ENCODE data around the gene HYAL3. TPM values are rescaled to one million over a fixed set of nuclear protein-coding genes. Genes with fewer than 3 reads are reported as not detected.

Gene HYAL3
- total RNA-seq, 1 experiment from 2014 or later, result 10.3 TPM

DNA sequence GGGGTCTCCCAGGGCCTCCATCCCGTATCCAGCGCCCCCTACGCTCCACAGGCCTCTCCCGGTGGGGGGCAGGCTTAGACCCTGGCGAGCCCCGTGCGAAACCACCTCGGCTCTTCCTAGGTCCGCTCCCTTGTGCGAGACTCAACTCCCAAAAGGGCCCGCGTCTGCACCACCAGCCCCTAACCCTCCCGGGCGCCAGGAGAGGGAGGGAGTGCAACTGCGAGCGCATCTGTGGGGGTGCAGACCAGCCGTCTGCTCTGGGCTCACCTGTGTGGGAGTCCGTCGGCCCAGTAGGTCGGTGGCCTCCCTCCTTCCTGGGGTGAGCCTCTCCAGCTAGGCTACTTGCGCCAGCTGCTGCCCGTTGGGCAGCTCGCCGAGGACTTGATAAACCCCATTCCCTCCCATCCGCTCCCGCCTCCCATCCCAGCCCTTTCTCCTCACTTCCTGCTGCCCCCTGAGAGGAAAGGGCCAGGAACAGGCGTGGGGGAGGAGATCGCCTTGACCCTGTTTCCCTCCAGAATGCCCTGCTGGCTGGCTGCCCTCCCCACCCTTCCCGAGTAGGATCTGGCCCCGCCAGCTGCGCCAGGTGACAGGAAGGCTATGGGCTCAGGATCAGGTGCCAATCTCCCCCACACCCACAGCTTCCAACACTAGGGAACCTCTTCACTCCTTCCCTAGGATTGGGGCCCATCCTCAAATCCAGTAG lies 23.3 kb upstream of the HYAL3 start, which contains the start of gene HYAL2:
Gene HYAL2, minus strand, starts transcription at position 360 of the 706 bp plus-strand sequence. CDS start 2,256 bp downstream, outside the sequence.
- TF ChIP-seq, protein P1, sequence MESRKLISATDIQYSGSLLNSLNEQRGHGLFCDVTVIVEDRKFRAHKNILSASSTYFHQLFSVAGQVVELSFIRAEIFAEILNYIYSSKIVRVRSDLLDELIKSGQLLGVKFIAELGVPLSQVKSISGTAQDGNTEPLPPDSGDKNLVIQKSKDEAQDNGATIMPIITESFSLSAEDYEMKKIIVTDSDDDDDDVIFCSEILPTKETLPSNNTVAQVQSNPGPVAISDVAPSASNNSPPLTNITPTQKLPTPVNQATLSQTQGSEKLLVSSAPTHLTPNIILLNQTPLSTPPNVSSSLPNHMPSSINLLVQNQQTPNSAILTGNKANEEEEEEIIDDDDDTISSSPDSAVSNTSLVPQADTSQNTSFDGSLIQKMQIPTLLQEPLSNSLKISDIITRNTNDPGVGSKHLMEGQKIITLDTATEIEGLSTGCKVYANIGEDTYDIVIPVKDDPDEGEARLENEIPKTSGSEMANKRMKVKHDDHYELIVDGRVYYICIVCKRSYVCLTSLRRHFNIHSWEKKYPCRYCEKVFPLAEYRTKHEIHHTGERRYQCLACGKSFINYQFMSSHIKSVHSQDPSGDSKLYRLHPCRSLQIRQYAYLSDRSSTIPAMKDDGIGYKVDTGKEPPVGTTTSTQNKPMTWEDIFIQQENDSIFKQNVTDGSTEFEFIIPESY (IDR thresholded peaks at IDR 0.05; ENCODE audit: extremely low read depth, insufficient replicate concordance, low read length), result no peak
- TF ChIP-seq POLR2A (IDR thresholded peaks at IDR 0.05; ENCODE audit: borderline replicate concordance, extremely low read depth, insufficient read depth, insufficient read length) (no peak), EZH2 (IDR thresholded peaks at IDR 0.05) (no peak), EGR1 (IDR thresholded peaks at IDR 0.05; ENCODE audit: low read depth) (no peak), POLR2AphosphoS5 (IDR thresholded peaks at IDR 0.05; ENCODE audit: low read depth, low read length) (no peak), SRF (IDR thresholded peaks at IDR 0.05; ENCODE audit: low read depth) (no peak), SP1 (IDR thresholded peaks at IDR 0.05; ENCODE audit: low read depth) (no peak), FOSL1 (IDR thresholded peaks at IDR 0.05; ENCODE audit: low read depth) (no peak), ZFX (IDR thresholded peaks at IDR 0.05) (no peak), ZNF274 (IDR thresholded peaks at IDR 0.05; ENCODE audit: low read depth, low read length) (no peak), CEBPB (IDR thresholded peaks at IDR 0.05; ENCODE audit: low read depth) (no peak), YY1 (IDR thresholded peaks at IDR 0.05; ENCODE audit: extremely low read depth, insufficient replicate concordance, low read depth, low read length) (no peak)
- TF ChIP-seq, protein P2, sequence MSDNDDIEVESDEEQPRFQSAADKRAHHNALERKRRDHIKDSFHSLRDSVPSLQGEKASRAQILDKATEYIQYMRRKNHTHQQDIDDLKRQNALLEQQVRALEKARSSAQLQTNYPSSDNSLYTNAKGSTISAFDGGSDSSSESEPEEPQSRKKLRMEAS (IDR thresholded peaks at IDR 0.05), result no peak
- TF ChIP-seq, protein P3, sequence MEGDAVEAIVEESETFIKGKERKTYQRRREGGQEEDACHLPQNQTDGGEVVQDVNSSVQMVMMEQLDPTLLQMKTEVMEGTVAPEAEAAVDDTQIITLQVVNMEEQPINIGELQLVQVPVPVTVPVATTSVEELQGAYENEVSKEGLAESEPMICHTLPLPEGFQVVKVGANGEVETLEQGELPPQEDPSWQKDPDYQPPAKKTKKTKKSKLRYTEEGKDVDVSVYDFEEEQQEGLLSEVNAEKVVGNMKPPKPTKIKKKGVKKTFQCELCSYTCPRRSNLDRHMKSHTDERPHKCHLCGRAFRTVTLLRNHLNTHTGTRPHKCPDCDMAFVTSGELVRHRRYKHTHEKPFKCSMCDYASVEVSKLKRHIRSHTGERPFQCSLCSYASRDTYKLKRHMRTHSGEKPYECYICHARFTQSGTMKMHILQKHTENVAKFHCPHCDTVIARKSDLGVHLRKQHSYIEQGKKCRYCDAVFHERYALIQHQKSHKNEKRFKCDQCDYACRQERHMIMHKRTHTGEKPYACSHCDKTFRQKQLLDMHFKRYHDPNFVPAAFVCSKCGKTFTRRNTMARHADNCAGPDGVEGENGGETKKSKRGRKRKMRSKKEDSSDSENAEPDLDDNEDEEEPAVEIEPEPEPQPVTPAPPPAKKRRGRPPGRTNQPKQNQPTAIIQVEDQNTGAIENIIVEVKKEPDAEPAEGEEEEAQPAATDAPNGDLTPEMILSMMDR (IDR thresholded peaks at IDR 0.05 in 2 of 3, conservative IDR thresholded peaks at IDR 0.05 in 1 of 3; ENCODE audit: borderline replicate concordance in 1 of 3, insufficient read depth in 1 of 3, low read depth in 2 of 3, low read length in 2 of 3), result no peak
- TF ChIP-seq, protein P4, sequence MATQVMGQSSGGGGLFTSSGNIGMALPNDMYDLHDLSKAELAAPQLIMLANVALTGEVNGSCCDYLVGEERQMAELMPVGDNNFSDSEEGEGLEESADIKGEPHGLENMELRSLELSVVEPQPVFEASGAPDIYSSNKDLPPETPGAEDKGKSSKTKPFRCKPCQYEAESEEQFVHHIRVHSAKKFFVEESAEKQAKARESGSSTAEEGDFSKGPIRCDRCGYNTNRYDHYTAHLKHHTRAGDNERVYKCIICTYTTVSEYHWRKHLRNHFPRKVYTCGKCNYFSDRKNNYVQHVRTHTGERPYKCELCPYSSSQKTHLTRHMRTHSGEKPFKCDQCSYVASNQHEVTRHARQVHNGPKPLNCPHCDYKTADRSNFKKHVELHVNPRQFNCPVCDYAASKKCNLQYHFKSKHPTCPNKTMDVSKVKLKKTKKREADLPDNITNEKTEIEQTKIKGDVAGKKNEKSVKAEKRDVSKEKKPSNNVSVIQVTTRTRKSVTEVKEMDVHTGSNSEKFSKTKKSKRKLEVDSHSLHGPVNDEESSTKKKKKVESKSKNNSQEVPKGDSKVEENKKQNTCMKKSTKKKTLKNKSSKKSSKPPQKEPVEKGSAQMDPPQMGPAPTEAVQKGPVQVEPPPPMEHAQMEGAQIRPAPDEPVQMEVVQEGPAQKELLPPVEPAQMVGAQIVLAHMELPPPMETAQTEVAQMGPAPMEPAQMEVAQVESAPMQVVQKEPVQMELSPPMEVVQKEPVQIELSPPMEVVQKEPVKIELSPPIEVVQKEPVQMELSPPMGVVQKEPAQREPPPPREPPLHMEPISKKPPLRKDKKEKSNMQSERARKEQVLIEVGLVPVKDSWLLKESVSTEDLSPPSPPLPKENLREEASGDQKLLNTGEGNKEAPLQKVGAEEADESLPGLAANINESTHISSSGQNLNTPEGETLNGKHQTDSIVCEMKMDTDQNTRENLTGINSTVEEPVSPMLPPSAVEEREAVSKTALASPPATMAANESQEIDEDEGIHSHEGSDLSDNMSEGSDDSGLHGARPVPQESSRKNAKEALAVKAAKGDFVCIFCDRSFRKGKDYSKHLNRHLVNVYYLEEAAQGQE (IDR thresholded peaks at IDR 0.05; ENCODE audit: low read depth), result no peak
- H3K9me3 ChIP-seq (ENCODE audit: control insufficient read depth in 1 of 2, insufficient read depth in 1 of 2, low read depth in 1 of 2, low read length in 2 of 2), result no peaks in the 10 kb centered on the region
- peak within 1 kb of the TSS; percentile 88 for H3K9ac ChIP-seq (ENCODE audit: low read length)
- H3K9me2 ChIP-seq (ENCODE audit: insufficient read depth), result no peaks in the 10 kb centered on the region
- peaks cover 58% of the 10 kb centered on the region for H3K79me2 ChIP-seq (ENCODE audit: insufficient read depth, low read length)
- peak within 1 kb of the TSS; percentile 93 for H3K27ac ChIP-seq (ENCODE audit: low read depth, low read length)
- no peak within 1 kb of the TSS for H2AFZ ChIP-seq (ENCODE audit: low read depth, low read length, poor library complexity, severe bottlenecking)
- no peak for DNase-seq (ENCODE audit: low read depth, low spot score)
- no peaks in the 10 kb centered on the region for H4K20me1 ChIP-seq (ENCODE audit: insufficient read depth)
- ChIA-PET RAD21 (ENCODE audit: low non-redundant PET in 1 of 2, low total read pairs in 2 of 2, uncharacterized antibody in 2 of 2, unreplicated experiment in 2 of 2) (interaction anchor here in 1 of 2 experiments (1.5 kb wide), 1 partner anchor 23 kb away, joined by 4 read pairs; the partner anchor contains the start of genes HYAL3 and NAA80), POLR2A (interaction anchor here (1.1 to 1.3 kb wide), 2 partner anchors 14 to 23 kb away, joined by 3 to 4 read pairs; partner anchors contain the start of genes HYAL3 and NAA80), CTCF (interaction anchor here (0.8 to 1.2 kb wide), 2 partner anchors 15 to 45 kb away, joined by 3 to 11 read pairs; no protein-coding TSS in a partner anchor)
- peak within 1 kb of the TSS; percentile 92 for H3K4me2 ChIP-seq (ENCODE audit: low read length)
- peak within 1 kb of the TSS; percentile 64 to 92 for H3K4me3 ChIP-seq (replicated peaks in 1 of 2; ENCODE audit: low read depth in 1 of 2, low read length in 2 of 2)
- intact Hi-C loops (cut with micrococcal nuclease), result no loop called here
- H3K27me3 ChIP-seq (ENCODE audit: insufficient read depth, low read length), result no peaks in the 10 kb centered on the region
- no TSS peak for BruUV-seq (replicated peaks)
- ATAC-seq, result no peak
- H3K4me1 ChIP-seq (ENCODE audit: control insufficient read depth in 1 of 2, insufficient read depth in 2 of 2, low read length in 2 of 2), result peaks cover 48 to 73% of the 10 kb centered on the region in 2 experiments
- H3K36me3 ChIP-seq (ENCODE audit: control insufficient read depth in 1 of 2, insufficient read depth in 2 of 2, low read length in 2 of 2), result peaks cover 9 to 29% of the 10 kb centered on the region in 2 experiments; a peak in 2 of 4 replicates

Data from HCT116 (cell line).